CD4-positive, alpha-beta T cell treated with Interferon alpha-2 for 1 hour (primary cell): ENCODE results near the gene OR2C1.

Experiments used
- DNase-seq, 2 donors: peaks; one replicate each; pipeline ENCODE4 v3.0.0-alpha.2; 2020 to 2022

Gene OR2C1

DNA sequence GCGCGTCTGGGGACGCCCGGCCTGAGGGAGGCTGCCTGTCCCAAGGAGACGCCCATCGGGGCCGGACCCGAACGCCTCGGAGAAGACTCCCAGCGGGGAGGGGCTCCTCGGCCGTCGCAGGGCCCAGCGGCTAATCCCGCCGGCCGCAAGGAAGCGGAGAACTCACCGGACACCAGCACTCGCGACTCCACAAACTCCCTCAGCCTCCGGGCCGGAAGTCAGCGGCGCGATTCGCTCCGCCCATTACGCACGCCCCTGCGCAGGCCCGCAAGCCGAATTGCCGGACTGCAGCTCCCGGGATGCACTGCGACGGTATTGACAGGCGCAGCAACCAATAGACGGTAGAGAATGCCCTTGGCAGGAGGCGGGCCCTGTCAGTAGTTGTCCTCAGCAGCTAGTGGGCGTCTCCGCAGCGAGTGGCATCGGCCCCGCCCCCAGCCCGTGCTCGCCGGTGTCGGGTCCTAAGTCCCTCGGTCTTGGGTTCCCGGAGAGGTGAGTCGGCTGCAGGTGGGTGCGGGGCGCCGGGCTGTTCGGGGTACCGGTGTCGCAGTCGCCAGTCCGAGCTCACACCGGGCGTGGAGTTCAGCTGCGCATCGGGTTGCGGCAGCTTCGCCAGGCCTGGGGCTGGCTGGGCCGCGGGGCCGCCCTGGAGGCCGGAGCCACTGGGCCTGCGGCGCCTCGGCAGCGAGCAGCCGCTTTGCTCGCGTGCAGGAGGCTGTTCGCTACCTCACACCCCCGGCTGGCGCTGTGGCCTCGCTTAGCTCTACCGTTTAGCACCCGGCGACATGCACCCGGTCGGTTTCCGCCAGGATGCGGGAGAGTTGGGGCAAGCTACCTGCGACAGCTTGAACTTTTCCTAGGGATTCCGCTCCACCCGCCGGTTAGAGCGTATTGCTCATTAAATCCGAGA, 45.3 kb downstream of the OR2C1 start, which contains the start of the genes ZNF174 and ZSCAN32:
Gene ZNF174 (plus strand): TSS at position 437 of the 910 bp plus-strand sequence. CDS start 790 bp downstream, outside the sequence.
Gene ZSCAN32 (minus strand): TSS at position 226 of the 910 bp plus-strand sequence. CDS start 3,447 bp downstream, outside the sequence.
- peak; percentile 99 for DNase-seq

GRCh38 chr16:3401719-3402397, 46.2 kb downstream of the OR2C1 start:
- no peak for DNase-seq
